DOHH2 (cell line): Measurements from ENCODE around the gene PPFIA4.

Source experiments
- EZH2phosphoT487 ChIP-seq: fragments of 200-600 bp; sonication (generic); IDR thresholded peaks from 2 replicates; pipeline ENCODE4 v1.6.1; 2017; ENCODE audit warnings: borderline replicate concordance, mild to moderate bottlenecking, antibody characterized with exemption, low read length, moderate library complexity, mixed read lengths
- TF ChIP-seq, protein P1 (sequence below): fragments of 200-600 bp; sonication (generic); IDR thresholded peaks from one replicate; pipeline ENCODE4 v1.5.1; 2014; ENCODE audit warnings: antibody characterized with exemption, mild to moderate bottlenecking, low read depth, low read length; ENCODE audit not compliant: poor library complexity, severe bottlenecking

DNA sequence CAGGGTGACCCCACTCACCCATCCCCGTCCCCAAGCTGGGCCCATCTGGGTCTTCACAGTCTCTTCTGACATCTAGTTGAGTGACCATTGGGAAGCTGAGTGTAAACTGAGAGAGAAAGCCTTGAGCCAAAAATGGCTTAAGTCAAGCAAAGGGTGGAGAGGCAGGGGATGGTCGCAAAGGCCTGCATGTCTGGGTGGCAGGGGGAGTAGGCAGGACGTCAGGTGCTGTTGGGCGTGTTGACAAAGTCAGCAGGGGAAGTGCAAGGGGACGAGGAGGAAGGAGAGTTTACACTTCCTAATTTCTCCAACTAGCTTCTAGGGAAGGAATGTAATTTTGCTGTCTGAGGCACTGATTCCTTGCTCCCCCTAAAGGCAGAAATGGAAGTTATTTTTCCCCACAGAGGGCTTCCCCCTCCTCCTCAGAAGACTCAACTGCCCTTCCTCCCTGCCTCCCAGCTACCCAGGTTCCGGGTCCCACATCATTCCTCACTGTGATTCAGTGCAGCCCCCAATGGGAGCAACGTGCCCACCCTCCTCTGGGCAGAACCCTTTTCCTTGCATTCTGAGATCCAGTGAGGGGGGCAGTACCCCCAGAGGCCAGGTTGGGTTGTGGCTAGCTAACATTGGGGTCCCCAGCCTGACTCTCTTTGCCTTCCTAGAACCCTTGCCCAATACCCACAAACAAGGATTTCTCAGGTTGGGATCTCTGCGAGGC lies 100.0 kb downstream of the PPFIA4 start:
- TF ChIP-seq, protein P1, sequence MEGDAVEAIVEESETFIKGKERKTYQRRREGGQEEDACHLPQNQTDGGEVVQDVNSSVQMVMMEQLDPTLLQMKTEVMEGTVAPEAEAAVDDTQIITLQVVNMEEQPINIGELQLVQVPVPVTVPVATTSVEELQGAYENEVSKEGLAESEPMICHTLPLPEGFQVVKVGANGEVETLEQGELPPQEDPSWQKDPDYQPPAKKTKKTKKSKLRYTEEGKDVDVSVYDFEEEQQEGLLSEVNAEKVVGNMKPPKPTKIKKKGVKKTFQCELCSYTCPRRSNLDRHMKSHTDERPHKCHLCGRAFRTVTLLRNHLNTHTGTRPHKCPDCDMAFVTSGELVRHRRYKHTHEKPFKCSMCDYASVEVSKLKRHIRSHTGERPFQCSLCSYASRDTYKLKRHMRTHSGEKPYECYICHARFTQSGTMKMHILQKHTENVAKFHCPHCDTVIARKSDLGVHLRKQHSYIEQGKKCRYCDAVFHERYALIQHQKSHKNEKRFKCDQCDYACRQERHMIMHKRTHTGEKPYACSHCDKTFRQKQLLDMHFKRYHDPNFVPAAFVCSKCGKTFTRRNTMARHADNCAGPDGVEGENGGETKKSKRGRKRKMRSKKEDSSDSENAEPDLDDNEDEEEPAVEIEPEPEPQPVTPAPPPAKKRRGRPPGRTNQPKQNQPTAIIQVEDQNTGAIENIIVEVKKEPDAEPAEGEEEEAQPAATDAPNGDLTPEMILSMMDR, result peak; percentile 46
- no peak for TF ChIP-seq EZH2phosphoT487
